Measurements from ENCODE around the gene NARS2. TPM values are rescaled to one million over a fixed set of nuclear protein-coding genes. Genes with fewer than 3 reads are reported as not detected.

NARS2 gene
- total RNA-seq, 1 donor from 2014 or later: 16.2 TPM

GRCh38 chr11:78386215-78386941 is 188.3 kb downstream of the NARS2 start:
- Mint-ChIP-seq H3K4me1 (ENCODE audit: unreplicated experiment) (peaks cover 14% of the 10 kb centered on the region), H3K27ac (ENCODE audit: unreplicated experiment) (no peak overlapping the region), H3K4me3 (ENCODE audit: unreplicated experiment) (no peak overlapping the region), H3K27me3 (ENCODE audit: unreplicated experiment) (peaks cover 2% of the 10 kb centered on the region), H3K9me3 (ENCODE audit: unreplicated experiment) (no peaks in the 10 kb centered on the region), H3K36me3 (ENCODE audit: low read depth, unreplicated experiment) (peaks cover 24% of the 10 kb centered on the region)
- TF ChIP-seq, protein P1, sequence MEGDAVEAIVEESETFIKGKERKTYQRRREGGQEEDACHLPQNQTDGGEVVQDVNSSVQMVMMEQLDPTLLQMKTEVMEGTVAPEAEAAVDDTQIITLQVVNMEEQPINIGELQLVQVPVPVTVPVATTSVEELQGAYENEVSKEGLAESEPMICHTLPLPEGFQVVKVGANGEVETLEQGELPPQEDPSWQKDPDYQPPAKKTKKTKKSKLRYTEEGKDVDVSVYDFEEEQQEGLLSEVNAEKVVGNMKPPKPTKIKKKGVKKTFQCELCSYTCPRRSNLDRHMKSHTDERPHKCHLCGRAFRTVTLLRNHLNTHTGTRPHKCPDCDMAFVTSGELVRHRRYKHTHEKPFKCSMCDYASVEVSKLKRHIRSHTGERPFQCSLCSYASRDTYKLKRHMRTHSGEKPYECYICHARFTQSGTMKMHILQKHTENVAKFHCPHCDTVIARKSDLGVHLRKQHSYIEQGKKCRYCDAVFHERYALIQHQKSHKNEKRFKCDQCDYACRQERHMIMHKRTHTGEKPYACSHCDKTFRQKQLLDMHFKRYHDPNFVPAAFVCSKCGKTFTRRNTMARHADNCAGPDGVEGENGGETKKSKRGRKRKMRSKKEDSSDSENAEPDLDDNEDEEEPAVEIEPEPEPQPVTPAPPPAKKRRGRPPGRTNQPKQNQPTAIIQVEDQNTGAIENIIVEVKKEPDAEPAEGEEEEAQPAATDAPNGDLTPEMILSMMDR (IDR thresholded peaks at IDR 0.05; ENCODE audit: unreplicated experiment): no peak
- DNase-seq (ENCODE audit: low spot score): no peak

Other genes starting within 250 kb of the NARS2 start
- 81.0 TPM for gene GAB2, start 157.0 kb downstream of the NARS2 start, total RNA-seq (ENCODE audit: unreplicated experiment)

Data from endothelial cell (in vitro differentiated cells).